ENCODE data around the gene INPP4B.

Gene INPP4B

DNA sequence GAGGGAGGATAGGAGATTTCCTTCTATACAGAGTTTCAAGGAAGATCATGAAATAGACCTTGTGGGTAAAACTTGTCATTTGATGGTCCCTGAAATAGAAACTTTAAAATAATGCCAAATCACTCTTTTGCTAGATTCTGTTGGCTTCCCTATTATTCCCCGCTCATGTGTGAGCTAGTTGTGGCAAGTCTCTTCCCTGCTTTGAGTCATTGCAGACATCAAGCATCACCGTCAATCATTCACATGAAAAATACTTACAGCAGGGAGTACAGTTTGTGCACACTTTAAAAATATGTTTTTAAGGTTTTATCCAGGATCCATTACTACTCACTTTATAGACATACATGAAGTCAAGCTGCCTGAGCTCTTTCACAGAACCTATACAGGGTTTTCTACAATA is 35.2 kb upstream of the INPP4B start:
- no peak overlapping the region for H3K4me3 ChIP-seq (ENCODE audit: low read depth, low read length)
- TF ChIP-seq MYC (IDR thresholded peaks at IDR 0.05; ENCODE audit: low read depth, low read length) (no peak), POLR2A (IDR thresholded peaks at IDR 0.05; ENCODE audit: extremely low read depth, insufficient read length) (no peak)
- TF ChIP-seq, protein P1, sequence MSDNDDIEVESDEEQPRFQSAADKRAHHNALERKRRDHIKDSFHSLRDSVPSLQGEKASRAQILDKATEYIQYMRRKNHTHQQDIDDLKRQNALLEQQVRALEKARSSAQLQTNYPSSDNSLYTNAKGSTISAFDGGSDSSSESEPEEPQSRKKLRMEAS (IDR thresholded peaks at IDR 0.05; ENCODE audit: low read depth, low read length), result no peak
- DNase-seq (ENCODE audit: low read depth), result no peak

GRCh38 chr4:142875117-142875516 is 29.0 kb upstream of the INPP4B start:
- no peak overlapping the region for H3K4me3 ChIP-seq (ENCODE audit: low read depth, low read length)
- TF ChIP-seq CTCF (IDR thresholded peaks at IDR 0.05; ENCODE audit: low read depth, low read length) (no peak), MYC (IDR thresholded peaks at IDR 0.05; ENCODE audit: low read depth, low read length) (no peak), POLR2A (IDR thresholded peaks at IDR 0.05; ENCODE audit: extremely low read depth, insufficient read length) (no peak)
- TF ChIP-seq, protein P1 (IDR thresholded peaks at IDR 0.05; ENCODE audit: low read depth, low read length), result no peak
- DNase-seq (ENCODE audit: low read depth), result no peak

DNA sequence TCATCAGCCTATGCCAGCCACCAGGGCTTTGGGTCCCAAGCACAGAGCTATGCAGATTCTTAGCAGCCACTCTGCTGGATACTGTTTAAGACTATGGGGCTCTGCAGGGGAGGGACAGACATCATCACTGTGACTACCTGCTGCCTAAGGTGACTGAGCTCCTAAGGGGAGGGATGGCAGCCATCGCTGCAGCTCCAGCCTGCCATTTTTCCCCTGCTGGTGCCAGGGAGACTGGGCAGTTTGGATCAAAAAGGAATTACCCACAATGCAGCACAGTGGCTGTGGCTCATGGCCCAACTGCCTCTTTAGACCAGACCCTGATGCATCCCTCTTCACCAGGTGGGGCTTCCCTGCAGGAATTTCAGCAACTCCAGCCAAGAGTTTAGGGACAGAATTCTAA is 28.6 kb upstream of the INPP4B start:
- DNase-seq (ENCODE audit: low read depth), result no peak
- no peak overlapping the region for H3K4me3 ChIP-seq (ENCODE audit: low read depth, low read length)
- TF ChIP-seq CTCF (IDR thresholded peaks at IDR 0.05; ENCODE audit: low read depth, low read length) (no peak), POLR2A (IDR thresholded peaks at IDR 0.05; ENCODE audit: extremely low read depth, insufficient read length) (no peak), MYC (IDR thresholded peaks at IDR 0.05; ENCODE audit: low read depth, low read length) (no peak)

- H3K4me3 ChIP-seq (ENCODE audit: low read depth, low read length), result no peak overlapping the region
- no peak for DNase-seq (ENCODE audit: low read depth)
- TF ChIP-seq CTCF (IDR thresholded peaks at IDR 0.05; ENCODE audit: low read depth, low read length) (no peak), MYC (IDR thresholded peaks at IDR 0.05; ENCODE audit: low read depth, low read length) (no peak), POLR2A (IDR thresholded peaks at IDR 0.05; ENCODE audit: extremely low read depth, insufficient read length) (no peak)
- TF ChIP-seq, protein P1 (IDR thresholded peaks at IDR 0.05; ENCODE audit: low read depth, low read length), result no peak
Observed at GRCh38 chr4:142866685-142867084, 20.6 kb upstream of the INPP4B start.

DNA sequence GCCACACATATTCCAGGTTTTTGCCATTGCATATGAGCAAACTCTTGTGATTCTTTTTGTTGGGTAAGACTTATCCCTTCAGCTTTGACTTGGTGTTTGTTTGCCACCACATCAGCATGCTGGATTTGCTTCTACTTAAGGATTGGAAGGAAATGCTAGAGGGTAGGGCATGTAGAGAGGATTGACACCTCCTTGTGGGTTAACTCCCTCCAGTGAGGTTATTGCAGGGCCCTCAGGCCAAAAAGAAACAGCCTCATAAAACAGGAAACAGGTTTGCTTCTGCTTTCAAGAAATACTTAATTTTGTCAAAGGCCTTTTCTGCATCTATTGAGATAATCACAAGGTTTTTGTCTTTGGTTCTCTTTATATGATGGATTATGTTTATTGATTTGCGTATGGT is 15.2 kb upstream of the INPP4B start:
- no peak for DNase-seq (ENCODE audit: low read depth)
- no peak overlapping the region for H3K4me3 ChIP-seq (ENCODE audit: low read depth, low read length)
- TF ChIP-seq POLR2A (IDR thresholded peaks at IDR 0.05; ENCODE audit: extremely low read depth, insufficient read length), result no peak
- no peak for TF ChIP-seq MYC (IDR thresholded peaks at IDR 0.05; ENCODE audit: low read depth, low read length)
- TF ChIP-seq, protein P1 (IDR thresholded peaks at IDR 0.05; ENCODE audit: low read depth, low read length), result no peak
- TF ChIP-seq CTCF (IDR thresholded peaks at IDR 0.05; ENCODE audit: low read depth, low read length), result no peak

GRCh38 chr4:142858965-142859364 is 12.9 kb upstream of the INPP4B start:
- no peak for DNase-seq (ENCODE audit: low read depth)
- H3K4me3 ChIP-seq (ENCODE audit: low read depth, low read length), result no peak overlapping the region
- no peak for TF ChIP-seq MYC (IDR thresholded peaks at IDR 0.05; ENCODE audit: low read depth, low read length)
- TF ChIP-seq, protein P1 (IDR thresholded peaks at IDR 0.05; ENCODE audit: low read depth, low read length), result no peak
- TF ChIP-seq CTCF (IDR thresholded peaks at IDR 0.05; ENCODE audit: low read depth, low read length), result no peak
- TF ChIP-seq POLR2A (IDR thresholded peaks at IDR 0.05; ENCODE audit: extremely low read depth, insufficient read length), result no peak

Data from NB4 (cell line).